GM18870 (cell line): ENCODE data around the gene FAT1.

Source experiments
- ATAC-seq: cut with Tn5 transposase; IDR thresholded peaks from one replicate; pipeline ENCODE4 v1.9.1; 2021; ENCODE audit warnings: moderate library complexity; ENCODE audit not compliant: unreplicated experiment

Gene FAT1

DNA sequence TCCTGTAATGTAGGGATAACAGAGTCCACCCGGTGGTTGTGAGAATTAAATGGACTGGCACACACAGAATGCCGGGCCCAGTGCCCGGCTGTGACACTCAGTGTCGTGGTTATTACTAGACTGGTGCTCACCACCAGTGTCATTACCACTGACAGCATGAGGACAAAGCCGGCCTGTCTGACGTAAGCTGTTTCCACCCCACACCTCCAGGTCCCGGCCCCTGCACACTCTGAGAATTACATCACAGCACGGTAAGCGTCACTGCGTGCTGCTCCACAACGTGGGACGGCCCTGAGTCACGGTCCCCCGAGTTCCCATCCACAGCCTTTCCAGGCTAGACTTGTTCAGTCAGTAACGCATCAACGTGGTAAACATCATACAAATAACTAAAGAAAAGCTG, 22.9 kb downstream of the FAT1 start:
- no peak for ATAC-seq

DNA sequence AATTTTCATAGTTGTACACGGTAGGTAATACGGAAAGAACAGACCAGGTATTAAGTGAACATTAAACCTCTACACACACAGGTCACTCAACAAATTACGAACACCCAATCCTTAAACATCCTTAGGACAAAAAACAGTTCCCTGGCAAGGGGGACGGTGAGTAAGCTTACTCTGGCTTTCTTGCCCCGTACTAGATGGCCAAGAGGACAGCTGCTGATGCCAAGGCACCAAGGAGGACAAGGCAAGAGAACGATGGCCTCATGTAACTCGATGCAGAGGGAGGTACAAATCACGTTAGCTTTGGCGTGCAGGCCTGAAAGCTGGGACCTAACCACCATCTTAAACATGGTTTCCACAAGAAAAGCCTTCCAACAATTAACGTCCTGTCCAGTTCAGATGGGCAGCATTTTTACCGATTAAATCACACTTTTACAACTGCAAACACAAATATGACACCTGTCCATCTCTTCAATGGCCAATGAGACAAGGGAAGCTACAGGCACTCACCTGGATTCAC, 23.7 kb downstream of the FAT1 start:
- ATAC-seq: no peak

DNA sequence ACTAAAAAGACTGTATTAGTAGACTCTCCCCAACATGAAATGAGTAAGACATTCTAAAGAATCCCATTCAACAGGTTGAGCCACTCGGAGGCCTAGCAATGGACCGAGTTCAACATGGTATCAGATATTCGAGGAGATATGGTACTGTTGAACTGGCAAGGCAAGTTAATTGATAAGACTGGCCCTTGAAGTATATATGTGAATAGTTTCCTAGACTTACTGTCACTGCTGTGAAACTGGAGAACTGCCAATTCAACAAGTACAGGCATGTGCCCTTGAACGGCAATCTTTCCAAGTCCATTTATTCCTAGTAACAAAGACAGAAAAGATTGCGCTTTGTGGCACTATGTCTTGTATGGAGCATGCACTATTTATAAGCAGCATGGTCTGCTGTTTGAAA, 24.4 kb downstream of the FAT1 start:
- no peak for ATAC-seq

DNA sequence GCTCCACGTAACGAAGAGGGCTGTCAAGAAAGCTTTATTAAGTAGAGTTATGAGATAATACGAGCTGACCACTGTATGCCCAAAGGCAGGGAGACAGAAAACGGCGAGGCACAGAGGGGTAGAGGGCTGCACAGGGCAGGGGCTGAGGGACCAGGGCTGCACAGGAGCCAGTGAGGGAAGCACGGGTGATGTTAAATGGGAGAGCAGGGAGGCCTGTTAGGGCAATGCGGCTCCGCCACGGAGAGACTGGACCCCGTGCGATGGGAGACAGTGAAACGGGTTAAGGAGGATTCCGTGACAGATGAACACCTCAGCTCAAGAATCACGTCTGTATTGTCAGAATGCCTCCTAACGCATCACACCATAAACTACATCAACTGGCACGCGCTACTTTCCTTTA, 25.1 kb downstream of the FAT1 start:
- no peak for ATAC-seq

DNA sequence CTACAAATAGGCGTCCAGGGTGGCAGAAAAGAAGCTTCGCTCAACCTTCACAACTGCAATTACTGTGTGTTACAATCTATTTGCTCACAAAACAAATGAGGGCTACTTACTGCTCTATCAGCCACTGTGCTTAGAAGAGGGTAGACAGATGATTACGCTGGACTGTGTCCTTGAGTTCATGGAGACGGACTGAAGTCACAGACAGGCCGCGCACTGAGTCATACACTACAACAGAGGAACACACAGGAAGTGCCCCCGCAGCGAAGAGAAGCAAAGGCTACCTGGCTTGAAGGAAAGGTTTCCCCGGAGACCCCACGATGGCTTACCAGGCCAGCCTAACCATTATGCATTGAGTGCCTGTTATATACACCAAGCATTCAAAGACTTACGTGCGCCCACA, 25.6 kb downstream of the FAT1 start:
- ATAC-seq: no peak

DNA sequence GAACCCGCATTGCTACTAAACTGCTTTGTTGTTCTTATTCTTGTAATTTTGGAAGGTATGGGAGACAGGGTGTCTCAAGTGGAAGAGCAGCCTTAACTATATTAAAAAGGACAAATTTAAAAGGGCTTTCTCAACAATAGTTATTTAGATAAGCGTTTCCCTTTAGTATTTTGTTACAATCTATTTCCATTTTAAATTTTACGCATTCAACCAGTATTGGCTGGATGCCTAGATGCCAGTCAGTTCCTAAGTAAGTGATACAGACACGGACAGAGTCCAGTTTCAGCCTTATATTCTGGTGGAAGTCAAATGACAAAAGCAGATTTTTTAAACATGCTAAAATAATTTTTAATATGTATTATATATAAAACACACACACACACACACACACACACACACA, 28.3 kb downstream of the FAT1 start:
- ATAC-seq: no peak

DNA sequence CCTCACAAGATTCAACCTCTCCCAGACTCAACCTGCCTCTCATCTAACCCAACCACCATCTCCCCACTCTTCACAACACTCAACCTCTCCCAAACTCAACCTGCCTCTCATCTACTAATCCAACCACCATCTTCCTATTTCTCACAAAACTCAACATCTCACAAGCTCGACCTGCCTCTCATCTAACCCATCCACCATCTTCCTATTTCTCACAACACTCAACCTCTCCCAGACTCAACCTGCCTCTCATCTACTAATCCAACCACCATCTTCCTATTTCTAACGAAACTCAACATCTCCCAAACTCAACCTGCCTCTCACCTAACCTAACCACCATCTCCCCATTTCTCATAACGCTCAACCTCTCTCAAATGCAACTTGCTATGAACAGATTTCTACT, 29.8 kb downstream of the FAT1 start:
- no peak for ATAC-seq

DNA sequence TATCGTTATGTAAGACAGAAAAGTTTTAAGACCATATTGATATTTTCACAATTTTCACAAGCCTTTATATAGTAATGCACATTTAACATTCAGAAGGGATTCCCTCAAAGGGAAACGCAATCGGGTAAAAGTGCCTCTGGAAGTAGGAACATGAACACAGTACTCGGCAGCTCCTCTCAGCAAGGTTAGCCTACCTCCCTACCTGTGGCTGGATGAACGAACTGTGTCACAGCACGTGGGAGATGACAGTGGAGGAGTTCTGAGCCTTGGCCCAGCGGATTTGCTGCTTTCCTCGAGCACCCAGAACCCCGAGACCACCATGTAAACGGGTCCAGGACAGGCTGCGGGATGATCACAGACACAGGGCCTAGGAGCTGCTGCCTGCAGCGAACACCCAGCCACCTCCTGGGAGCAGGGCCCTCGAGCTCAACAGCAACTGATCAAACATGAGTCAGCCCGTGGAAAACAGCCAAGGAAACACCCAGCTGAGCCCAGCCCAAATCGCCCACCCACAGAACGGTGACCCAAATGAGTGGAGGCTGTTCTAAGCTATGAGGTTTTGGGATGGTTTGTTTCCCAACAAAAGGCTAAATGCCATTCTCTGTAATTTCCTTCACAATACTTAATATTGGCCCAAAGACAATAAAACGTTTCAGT, 30.4 kb downstream of the FAT1 start:
- ATAC-seq: no peak

DNA sequence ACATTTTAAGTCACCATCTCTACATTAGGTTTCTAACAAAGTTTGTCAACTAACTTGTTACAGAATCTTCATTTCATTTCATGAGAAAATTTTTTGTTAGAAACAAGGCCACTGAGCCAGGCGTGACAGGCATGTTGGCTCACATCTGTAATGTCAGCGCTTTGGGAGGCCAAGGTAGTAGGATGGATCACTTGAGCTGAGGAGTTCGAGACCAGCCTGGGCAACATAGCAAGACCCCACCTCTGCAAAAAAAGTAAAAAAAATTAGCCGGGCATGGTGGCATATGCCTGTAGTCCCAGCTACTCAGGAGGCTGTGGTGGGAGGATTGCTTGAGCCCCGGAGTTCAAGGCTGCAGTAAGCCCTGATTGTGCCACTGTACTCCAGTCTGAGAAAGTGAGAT, 32.3 kb downstream of the FAT1 start:
- no peak for ATAC-seq

DNA sequence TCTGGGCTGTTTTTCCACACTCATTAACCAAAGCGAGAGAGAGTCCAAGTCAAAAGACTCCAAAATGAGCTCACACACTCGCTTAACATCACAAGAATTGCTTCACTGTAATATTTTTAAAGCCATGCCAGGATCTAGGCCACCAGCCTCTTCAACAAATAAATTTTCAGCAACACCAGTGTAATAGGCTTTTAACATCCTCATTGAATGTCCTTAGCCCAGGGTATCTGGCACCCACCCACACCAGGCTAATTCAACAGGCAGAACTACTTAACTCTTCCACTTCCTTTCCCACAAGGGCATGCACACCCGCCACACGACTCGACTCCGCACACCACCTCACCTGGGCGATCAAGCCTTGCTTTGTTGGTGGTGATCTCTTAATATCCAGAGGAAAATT, 34.2 kb downstream of the FAT1 start:
- ATAC-seq: no peak

DNA sequence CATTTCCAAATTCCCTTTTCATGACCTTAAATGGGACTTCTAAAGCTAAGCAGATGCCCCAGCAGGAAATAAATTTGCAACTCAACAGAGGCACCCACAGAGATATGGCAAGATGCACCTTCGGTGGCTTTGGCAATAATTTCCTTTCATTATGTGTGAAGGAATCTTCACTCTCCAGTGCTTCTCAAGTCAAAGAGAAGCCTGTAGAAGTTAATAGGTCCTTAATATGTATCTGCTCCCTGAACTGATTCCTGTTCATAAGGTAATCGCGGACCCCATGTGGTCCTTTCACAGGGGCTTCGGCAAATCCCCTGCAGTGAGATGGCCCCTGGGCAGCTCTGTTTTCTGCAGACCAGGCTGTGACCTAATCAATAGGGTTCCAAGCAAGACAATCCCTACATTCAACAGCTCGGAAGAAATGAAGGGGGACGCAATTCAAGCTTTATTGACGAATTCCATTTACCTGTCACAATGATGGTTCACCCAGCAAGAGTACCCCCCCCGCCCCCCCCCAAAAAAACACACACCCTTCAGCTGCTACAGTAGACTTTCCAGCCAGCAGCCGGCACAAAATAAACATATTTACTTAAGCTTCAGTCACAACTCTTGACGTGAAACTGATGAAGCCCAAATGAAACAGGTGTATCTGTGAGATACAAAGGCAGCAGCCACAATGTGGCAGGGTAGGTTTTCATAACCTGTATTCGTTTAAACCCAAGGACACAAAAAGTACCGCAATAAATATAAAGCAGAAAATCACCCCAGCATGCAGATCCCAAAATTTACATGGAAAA, 35.3 kb downstream of the FAT1 start:
- no peak for ATAC-seq

DNA sequence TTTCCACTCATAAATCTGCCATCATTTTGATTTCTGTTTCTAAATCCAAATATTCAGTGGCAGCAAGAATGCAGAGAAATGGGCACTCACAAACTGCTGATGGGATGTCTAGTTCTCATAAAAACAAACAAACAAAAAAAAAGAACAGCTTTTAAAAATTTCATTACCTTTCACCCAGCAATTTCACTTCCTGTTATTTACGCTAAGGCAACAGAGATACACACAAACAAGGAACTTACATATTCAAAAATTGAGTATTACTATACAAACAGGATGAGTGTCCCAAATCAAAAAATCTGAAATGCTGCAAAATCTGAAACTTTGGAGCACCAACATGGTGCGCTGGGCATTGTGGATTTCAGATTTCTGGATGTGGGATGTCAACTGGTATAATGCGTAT, 36.4 kb downstream of the FAT1 start:
- no peak for ATAC-seq

DNA sequence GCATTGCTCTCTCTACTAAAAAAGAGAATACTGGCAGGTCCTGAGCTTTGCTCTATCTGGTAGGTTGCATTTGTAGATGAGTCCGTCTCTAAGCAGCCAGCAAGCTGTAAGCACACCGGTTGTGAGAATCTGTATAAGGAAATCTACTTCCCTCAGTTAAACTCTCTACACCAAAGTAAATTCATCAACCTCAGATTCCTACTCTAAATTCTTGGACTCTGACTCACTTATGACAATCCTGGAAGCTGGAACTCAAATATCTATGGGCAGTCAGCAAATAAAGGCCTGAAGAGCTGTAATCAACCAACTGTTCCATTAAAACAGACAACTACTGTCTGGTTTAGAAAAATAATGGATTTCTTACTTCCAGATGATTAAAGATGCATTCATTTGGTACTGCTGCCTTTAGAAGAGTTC, 37.9 kb downstream of the FAT1 start:
- ATAC-seq: no peak

DNA sequence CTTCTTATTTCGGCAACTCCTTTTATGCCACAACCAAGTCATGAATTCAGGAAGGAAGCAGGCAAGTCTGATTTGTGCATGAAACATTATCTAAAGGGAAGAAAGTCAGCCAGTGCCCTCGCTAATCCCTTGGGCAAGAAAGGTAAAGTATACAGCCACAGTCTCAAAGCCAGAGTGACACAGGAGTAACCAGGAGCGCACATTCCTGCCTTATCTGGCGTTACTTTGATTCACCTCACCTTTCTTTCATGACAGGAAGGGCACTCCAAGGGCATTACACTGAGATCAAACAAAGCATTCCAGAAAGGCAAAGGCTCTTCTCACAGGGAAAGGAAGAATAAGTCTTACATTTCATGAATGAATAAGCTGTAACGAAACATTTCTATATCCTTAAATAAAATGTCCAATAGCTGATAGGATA, 38.8 kb downstream of the FAT1 start:
- no peak for ATAC-seq

DNA sequence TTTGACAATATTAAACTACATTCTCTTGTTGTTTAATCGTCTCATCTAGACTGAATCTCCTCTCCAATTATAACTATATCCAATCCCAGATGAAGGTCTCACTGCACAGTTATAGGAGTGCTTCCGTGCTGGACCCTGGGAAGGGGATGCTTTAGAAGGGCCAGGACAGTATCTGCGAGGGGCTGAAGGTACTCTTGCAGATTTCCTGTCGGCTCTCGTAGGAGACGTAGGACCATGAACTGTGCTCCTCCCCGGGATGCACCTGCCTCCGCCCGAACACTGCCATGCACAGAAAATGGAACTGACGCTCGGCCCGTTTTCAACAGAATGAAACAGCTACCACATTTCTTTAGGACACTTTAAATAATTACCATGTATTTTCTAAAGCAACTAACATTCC, 39.4 kb downstream of the FAT1 start:
- no peak for ATAC-seq

DNA sequence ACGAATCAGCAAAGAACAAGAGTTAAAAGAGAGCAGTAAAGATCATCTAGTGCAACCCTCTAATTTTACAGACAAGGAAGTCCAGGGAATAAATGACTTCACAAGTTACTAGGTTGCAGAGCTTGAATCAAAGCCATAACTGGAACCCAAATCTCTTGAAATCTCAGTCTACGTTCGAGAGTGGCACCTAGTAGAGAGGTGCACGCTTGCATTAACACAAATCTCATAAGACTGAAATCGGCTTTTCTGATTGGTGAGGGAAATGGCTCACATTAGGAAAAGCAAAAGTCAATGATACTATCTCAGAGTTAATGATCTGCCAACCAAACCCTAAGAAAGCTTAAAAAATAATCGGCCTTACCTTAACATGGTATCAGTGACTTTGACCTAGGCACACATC, 43.0 kb downstream of the FAT1 start:
- ATAC-seq: no peak

DNA sequence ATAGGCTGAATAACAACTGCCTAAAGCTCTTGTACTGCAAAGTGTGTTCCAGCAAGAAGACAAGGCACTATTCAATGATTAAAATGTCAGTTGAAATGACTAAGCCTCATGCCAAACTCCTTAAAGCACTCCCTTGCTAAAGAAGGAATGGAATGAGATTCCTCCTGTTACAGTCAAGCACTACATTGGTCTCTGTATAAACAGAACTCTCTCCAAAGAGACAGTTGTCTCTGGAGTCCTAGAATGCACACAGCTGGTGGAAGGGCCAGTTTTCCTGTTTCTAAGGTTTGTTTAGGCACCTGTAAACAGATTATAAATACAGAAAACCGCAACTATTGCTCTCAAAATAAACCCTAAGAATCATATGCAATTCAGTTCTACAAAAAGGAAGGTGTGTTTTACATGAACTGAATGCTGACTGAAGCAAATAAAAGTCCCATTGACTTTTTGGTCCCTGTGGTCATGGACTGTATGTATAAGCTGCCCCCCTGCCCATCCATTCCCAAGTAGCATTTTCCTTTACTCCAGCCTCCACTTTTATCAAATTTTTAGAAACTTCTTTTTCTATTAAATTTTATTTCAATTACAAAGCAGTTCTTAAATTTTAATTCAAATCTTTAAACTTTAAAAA, 47.0 kb downstream of the FAT1 start:
- ATAC-seq: no peak

DNA sequence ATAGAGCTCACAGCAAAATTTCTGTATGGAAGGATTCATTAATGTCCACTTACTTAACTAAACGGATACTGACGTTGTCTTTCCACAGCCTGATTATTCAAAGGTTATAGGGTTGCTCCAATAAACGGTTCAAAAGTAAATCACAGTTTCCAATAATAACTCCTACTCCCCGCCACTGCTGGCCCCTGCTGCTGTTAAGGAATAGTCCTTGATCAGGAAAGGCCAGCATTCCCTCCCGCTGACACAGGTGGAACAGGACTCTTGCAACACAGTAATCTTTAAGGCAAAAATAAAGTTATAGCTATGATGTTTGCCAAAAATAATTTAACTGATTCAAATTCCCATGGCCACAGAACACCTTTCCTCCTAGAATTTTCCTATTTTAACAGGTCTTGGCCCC, 53.9 kb downstream of the FAT1 start:
- ATAC-seq: no peak

DNA sequence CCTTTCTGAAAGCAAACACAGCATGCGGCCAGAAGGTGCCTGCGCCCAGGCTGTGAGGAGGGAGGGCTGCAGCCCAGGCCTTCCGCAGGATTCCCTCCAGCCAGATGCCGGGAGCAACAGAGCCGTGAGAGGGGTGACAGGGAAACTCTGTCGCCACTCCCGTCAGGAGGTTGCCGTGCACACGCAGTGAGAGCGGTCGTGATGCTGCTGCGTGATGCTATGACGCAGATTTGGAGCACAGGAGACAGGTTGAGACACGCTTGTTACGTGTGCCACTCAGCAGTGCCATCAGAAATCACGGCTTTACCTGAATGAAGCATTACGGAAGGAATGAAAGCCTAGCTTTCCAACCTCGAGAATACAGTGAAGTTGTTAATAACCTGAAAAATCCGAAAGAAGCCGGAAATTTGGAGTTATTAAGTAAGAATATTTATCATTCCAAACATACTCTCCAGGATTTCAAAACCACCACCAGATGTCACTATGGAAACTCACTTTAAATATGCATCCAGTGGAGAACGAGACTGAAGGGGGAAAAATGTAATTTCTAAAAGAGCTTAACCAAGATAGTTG, 54.4 kb downstream of the FAT1 start:
- no peak for ATAC-seq

DNA sequence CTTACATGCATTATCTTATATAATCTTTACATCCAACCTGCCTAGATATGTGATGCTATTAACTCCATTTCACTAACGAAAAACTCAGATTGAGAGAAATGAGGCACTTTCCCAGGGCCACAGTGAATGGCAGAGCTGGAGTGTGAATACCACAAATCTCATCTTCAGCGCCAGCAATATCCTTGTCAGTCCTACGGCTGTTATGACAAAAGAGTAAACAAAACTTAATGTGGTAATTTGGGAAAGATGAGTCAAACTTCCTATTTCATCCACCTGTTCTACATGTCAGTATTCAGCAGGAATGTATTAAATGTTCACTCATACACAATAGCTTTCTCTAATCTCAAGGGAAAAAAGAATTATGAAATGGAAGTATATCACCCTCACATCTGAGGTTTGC, 56.9 kb downstream of the FAT1 start:
- no peak for ATAC-seq

DNA sequence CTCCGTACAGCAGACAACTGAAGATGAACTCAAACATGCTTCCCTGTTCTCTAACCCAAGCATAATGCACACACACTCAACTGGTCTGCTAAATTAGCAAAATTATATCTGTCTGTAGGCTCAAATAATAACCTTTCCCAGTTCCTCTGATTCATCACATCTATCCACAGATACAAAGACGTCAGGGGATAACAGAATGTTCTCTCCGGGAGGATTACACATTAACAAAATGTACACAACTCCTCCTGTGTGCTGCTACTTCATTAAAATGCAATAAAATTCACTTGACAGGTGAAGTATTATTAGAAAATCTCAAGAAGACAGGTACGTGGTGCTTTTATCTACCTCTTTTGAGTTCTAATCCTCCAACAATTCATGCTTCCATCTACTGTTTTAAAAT, 57.4 kb downstream of the FAT1 start:
- ATAC-seq: no peak

DNA sequence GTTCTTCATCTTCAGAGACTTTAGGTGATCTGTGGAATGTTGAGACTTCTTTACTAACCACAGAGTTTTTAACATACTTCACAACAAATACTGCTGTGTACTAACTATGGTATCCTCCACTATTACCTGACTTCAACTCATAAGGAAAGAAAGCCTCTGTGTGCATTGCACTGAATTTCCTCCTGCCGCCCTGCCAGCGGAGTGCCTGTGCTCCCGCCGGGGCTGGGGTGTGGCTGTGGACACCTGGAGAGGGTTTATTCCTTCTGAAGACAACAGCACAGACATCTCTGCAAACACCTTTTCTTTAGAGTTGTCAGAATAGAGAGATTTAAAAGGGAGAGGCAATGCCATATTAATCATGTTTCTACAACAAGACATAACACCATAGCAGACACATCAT, 63.3 kb downstream of the FAT1 start:
- no peak for ATAC-seq
